K562 (cell line): ENCODE data around the gene STON2. TPM values are rescaled to one million over a fixed set of nuclear protein-coding genes. Genes with fewer than 3 reads are reported as not detected.

Experiments used
- BRD9 ChIP-seq: fragments of 450-650 bp; IDR thresholded peaks from 2 replicates; pipeline ENCODE4 v1.6.1; 2018; ENCODE audit warnings: low read depth; ENCODE audit not compliant: partially characterized antibody
- C11orf30 ChIP-seq: fragments of 450-650 bp; IDR thresholded peaks from 2 replicates; pipeline ENCODE4 v1.6.1; 2016; ENCODE audit warnings: low read depth, mild to moderate bottlenecking
- CCAR2 ChIP-seq: fragments of 200-400 bp; formaldehyde crosslinking; IDR thresholded peaks from 2 replicates; pipeline ENCODE4 v1.6.1; 2017; ENCODE audit warnings: mild to moderate bottlenecking, low read depth, low read length
- DIDO1 ChIP-seq: fragments of 450-650 bp; IDR thresholded peaks from 2 replicates; pipeline ENCODE4 v1.6.1; 2016; ENCODE audit warnings: low read depth, missing biosample characterization, missing genetic modification characterization
- GTF2B ChIP-seq: IDR thresholded peaks from 2 replicates; pipeline ENCODE4 v1.6.1; 2011; ENCODE audit not compliant: insufficient read length; ENCODE audit errors: extremely low read depth
- ILK ChIP-seq: fragments of 450-650 bp; IDR thresholded peaks from 2 replicates; pipeline ENCODE4 v1.6.1; 2016; ENCODE audit warnings: missing genetic modification characterization, low read depth, mild to moderate bottlenecking, missing compliant biosample characterization, moderate library complexity, borderline replicate concordance
- IRF2 ChIP-seq: sonication (generic); formaldehyde crosslinking; IDR thresholded peaks from 2 replicates; pipeline ENCODE4 v1.8.1; 2022; ENCODE audit warnings: mild to moderate bottlenecking, missing genetic modification reagents
- MXI1 ChIP-seq: IDR thresholded peaks from 2 replicates; pipeline ENCODE4 v1.6.1; 2011; ENCODE audit warnings: low read depth, mild to moderate bottlenecking, improper control_type of control experiment, low read length
- PATZ1 ChIP-seq: fragments of 250-450 bp; sonication (Bioruptor Pico); IDR thresholded peaks from 2 replicates; pipeline ENCODE4 v1.5.0; 2020; ENCODE audit warnings: mild to moderate bottlenecking, borderline replicate concordance
- RBM34 ChIP-seq: fragments of 200-400 bp; formaldehyde crosslinking; IDR thresholded peaks from 2 replicates; pipeline ENCODE4 v1.6.1; 2018; ENCODE audit warnings: low read length, borderline replicate concordance; ENCODE audit not compliant: insufficient read depth
- SMARCE1 ChIP-seq: fragments of 450-650 bp; IDR thresholded peaks from 2 replicates; pipeline ENCODE4 v1.7.1; 2016; ENCODE audit warnings: mild to moderate bottlenecking
- ZNF224 ChIP-seq: sonication (generic); formaldehyde crosslinking; IDR thresholded peaks from 2 replicates; pipeline ENCODE4 v1.8.0; 2022; ENCODE audit warnings: mild to moderate bottlenecking, missing genetic modification reagents
- polyA plus RNA-seq, 8 experiments: library from polyadenylated mRNA; depleted of rRNA in 4 of 8; stranded (reverse) in 5 of 8; unstranded in 3 of 8; fragments of >200 nt; fragmentation: Nextera tagmentation in 2 of 8; fragmentation: Illumina TruSeq in 1 of 8; extraction: Ambion mirVana in 2 of 8; extraction: Trizol in 1 of 8; gene quantifications; 2 replicates each; pipeline versions ENCODE4 v1.2.1 to v1.2.3, GENCODE V29; 2011 to 2014; ENCODE audit warnings: inconsistent platforms in 1 of 8, missing spikeins in 1 of 8
- total RNA-seq, 7 experiments: library from RNA; depleted of rRNA in 6 of 7; stranded (reverse); fragments of >200 nt in 6 of 7; fragmentation: Illumina TruSeq in 2 of 7; extraction: Trizol in 2 of 7; gene quantifications; 2 replicates each; pipeline versions ENCODE4 v1.2.1 to v1.2.3, GENCODE V29; 2011 to 2021; ENCODE audit warnings: low replicate concordance in 1 of 7
- TF ChIP-seq, protein P1 (sequence below): fragments of 200-600 bp; sonication (generic); IDR thresholded peaks from one replicate; pipeline ENCODE4 v1.6.1; 2012; ENCODE audit warnings: mild to moderate bottlenecking, low read depth, low read length, inconsistent platforms
- TF ChIP-seq, protein P2 (sequence below): fragments of 250-450 bp; sonication (Bioruptor Pico); IDR thresholded peaks from 2 replicates; pipeline ENCODE4 v1.8.0; 2021; ENCODE audit warnings: moderate library complexity, mild to moderate bottlenecking, inconsistent platforms

The STON2 gene
- total and polyA plus RNA-seq, 9 of the 15 experiments (the other 6 are each of a cell fraction or from before 2014, with no cell fraction given): 7.8 to 99.3 (median 53.5) TPM

GRCh38 chr14:81427348-81428058, 27.4 kb upstream of the STON2 start (continued):
- TF ChIP-seq, protein P1, sequence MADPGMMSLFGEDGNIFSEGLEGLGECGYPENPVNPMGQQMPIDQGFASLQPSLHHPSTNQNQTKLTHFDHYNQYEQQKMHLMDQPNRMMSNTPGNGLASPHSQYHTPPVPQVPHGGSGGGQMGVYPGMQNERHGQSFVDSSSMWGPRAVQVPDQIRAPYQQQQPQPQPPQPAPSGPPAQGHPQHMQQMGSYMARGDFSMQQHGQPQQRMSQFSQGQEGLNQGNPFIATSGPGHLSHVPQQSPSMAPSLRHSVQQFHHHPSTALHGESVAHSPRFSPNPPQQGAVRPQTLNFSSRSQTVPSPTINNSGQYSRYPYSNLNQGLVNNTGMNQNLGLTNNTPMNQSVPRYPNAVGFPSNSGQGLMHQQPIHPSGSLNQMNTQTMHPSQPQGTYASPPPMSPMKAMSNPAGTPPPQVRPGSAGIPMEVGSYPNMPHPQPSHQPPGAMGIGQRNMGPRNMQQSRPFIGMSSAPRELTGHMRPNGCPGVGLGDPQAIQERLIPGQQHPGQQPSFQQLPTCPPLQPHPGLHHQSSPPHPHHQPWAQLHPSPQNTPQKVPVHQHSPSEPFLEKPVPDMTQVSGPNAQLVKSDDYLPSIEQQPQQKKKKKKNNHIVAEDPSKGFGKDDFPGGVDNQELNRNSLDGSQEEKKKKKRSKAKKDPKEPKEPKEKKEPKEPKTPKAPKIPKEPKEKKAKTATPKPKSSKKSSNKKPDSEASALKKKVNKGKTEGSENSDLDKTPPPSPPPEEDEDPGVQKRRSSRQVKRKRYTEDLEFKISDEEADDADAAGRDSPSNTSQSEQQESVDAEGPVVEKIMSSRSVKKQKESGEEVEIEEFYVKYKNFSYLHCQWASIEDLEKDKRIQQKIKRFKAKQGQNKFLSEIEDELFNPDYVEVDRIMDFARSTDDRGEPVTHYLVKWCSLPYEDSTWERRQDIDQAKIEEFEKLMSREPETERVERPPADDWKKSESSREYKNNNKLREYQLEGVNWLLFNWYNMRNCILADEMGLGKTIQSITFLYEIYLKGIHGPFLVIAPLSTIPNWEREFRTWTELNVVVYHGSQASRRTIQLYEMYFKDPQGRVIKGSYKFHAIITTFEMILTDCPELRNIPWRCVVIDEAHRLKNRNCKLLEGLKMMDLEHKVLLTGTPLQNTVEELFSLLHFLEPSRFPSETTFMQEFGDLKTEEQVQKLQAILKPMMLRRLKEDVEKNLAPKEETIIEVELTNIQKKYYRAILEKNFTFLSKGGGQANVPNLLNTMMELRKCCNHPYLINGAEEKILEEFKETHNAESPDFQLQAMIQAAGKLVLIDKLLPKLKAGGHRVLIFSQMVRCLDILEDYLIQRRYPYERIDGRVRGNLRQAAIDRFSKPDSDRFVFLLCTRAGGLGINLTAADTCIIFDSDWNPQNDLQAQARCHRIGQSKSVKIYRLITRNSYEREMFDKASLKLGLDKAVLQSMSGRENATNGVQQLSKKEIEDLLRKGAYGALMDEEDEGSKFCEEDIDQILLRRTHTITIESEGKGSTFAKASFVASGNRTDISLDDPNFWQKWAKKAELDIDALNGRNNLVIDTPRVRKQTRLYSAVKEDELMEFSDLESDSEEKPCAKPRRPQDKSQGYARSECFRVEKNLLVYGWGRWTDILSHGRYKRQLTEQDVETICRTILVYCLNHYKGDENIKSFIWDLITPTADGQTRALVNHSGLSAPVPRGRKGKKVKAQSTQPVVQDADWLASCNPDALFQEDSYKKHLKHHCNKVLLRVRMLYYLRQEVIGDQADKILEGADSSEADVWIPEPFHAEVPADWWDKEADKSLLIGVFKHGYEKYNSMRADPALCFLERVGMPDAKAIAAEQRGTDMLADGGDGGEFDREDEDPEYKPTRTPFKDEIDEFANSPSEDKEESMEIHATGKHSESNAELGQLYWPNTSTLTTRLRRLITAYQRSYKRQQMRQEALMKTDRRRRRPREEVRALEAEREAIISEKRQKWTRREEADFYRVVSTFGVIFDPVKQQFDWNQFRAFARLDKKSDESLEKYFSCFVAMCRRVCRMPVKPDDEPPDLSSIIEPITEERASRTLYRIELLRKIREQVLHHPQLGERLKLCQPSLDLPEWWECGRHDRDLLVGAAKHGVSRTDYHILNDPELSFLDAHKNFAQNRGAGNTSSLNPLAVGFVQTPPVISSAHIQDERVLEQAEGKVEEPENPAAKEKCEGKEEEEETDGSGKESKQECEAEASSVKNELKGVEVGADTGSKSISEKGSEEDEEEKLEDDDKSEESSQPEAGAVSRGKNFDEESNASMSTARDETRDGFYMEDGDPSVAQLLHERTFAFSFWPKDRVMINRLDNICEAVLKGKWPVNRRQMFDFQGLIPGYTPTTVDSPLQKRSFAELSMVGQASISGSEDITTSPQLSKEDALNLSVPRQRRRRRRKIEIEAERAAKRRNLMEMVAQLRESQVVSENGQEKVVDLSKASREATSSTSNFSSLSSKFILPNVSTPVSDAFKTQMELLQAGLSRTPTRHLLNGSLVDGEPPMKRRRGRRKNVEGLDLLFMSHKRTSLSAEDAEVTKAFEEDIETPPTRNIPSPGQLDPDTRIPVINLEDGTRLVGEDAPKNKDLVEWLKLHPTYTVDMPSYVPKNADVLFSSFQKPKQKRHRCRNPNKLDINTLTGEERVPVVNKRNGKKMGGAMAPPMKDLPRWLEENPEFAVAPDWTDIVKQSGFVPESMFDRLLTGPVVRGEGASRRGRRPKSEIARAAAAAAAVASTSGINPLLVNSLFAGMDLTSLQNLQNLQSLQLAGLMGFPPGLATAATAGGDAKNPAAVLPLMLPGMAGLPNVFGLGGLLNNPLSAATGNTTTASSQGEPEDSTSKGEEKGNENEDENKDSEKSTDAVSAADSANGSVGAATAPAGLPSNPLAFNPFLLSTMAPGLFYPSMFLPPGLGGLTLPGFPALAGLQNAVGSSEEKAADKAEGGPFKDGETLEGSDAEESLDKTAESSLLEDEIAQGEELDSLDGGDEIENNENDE: no peak
- peak; percentile 71 for TF ChIP-seq C11orf30
- no peak for TF ChIP-seq CCAR2
- TF ChIP-seq RBM34: no peak
- TF ChIP-seq, protein P2, sequence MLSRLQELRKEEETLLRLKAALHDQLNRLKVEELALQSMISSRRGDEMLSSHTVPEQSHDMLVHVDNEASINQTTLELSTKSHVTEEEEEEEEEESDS (CRISPR knock-in tag): no peak
- peak; percentile 94 for TF ChIP-seq SMARCE1
- no peak for TF ChIP-seq ZNF224 (CRISPR knock-in tag)
- no peak for TF ChIP-seq DIDO1 (tag)
- no peak for TF ChIP-seq GTF2B
- TF ChIP-seq PATZ1 (CRISPR knock-in tag): no peak
- no peak for TF ChIP-seq IRF2
- TF ChIP-seq MXI1: no peak
- TF ChIP-seq ILK (tag): no peak
- peak; percentile 73 for TF ChIP-seq BRD9
